HG03175 (cell line): ENCODE measurements around the gene LOXL4.

Experiments
- ATAC-seq: cut with Tn5 transposase; IDR thresholded peaks from one replicate; pipeline ENCODE4 v1.9.1; 2021; ENCODE audit warnings: mild to moderate bottlenecking, moderate library complexity; ENCODE audit not compliant: unreplicated experiment

Gene LOXL4

GRCh38 chr10:98295401-98295811 is 27.4 kb upstream of the LOXL4 start:
- no peak for ATAC-seq

- ATAC-seq = no peak
Measured at GRCh38 chr10:98294270-98294627, 26.3 kb upstream of the LOXL4 start.

- ATAC-seq = no peak
Measured at GRCh38 chr10:98293550-98294269, 25.7 kb upstream of the LOXL4 start.

GRCh38 chr10:98292971-98293370 is 25.0 kb upstream of the LOXL4 start:
- no peak for ATAC-seq

GRCh38 chr10:98289802-98290209 is 21.8 kb upstream of the LOXL4 start:
- no peak for ATAC-seq

- no peak for ATAC-seq
Measured at GRCh38 chr10:98287321-98287720, 19.3 kb upstream of the LOXL4 start.

- no peak for ATAC-seq
Measured at GRCh38 chr10:98286419-98286818, 18.4 kb upstream of the LOXL4 start.

GRCh38 chr10:98285416-98285815 is 17.4 kb upstream of the LOXL4 start:
- no peak for ATAC-seq

- no peak for ATAC-seq
Measured at GRCh38 chr10:98276311-98276710, 8.3 kb upstream of the LOXL4 start.

GRCh38 chr10:98274562-98274961 is 6.6 kb upstream of the LOXL4 start:
- ATAC-seq = no peak

GRCh38 chr10:98273057-98273850 is 5.3 kb upstream of the LOXL4 start:
- no peak for ATAC-seq

- no peak for ATAC-seq
Measured at GRCh38 chr10:98272656-98273055, 4.7 kb upstream of the LOXL4 start.

- ATAC-seq = no peak
Measured at GRCh38 chr10:98272245-98272644, 4.3 kb upstream of the LOXL4 start.

- ATAC-seq = no peak
Measured at GRCh38 chr10:98270786-98271185, 2.8 kb upstream of the LOXL4 start.

- no peak for ATAC-seq
Measured at GRCh38 chr10:98270073-98270740, 2.2 kb upstream of the LOXL4 start.

- no peak for ATAC-seq
Measured at GRCh38 chr10:98269435-98269912, 1.5 kb upstream of the LOXL4 start.

GRCh38 chr10:98268694-98269431 is 869 bp upstream of the LOXL4 start:
- no peak for ATAC-seq

GRCh38 chr10:98267069-98267893 is 713 bp downstream of the LOXL4 start:
- ATAC-seq = no peak

GRCh38 chr10:98266647-98267046 is 1.3 kb downstream of the LOXL4 start:
- no peak for ATAC-seq
